Activated CD4-positive, alpha-beta T cell treated with anti-CD3 and anti-CD28 coated beads, Interleukin-2, Interleukin-6, amounts not matched to agents 100 ng/mL and 50 ng/mL, durations not matched to agents 16 hours and 8 hours (primary cell): ENCODE results near the gene STRN3.
"Not testable (repeated sequence)": the region's sequence is repeated elsewhere in the genome, so short reads cannot be mapped to it uniquely, and the experiment has no call there.

Experiments used
- DNase-seq: peaks from one replicate; pipeline ENCODE4 v3.0.0-alpha.2; 2020

Gene STRN3

GRCh38 chr14:31026077-31026449 is at the start of gene STRN3:
Gene STRN3 (minus strand): TSS chr14:31026379. CDS start chr14:31026185, 194 bp downstream.
- no peak for DNase-seq

- DNase-seq, result no peak
These were observed 49.0 kb upstream of the STRN3 start for GRCh38 chr14:31075144-31075543.

GRCh38 chr14:31071151-31071550 is 45.0 kb upstream of the STRN3 start:
- DNase-seq, result no peak

GRCh38 chr14:31070431-31070830 is 44.3 kb upstream of the STRN3 start:
- no peak for DNase-seq

- DNase-seq, result no peak
These were observed 43.2 kb upstream of the STRN3 start for GRCh38 chr14:31069343-31069742.

- no peak for DNase-seq
These were observed 42.1 kb upstream of the STRN3 start for GRCh38 chr14:31068235-31068634.

- not testable (repeated sequence) for DNase-seq
These were observed 36.7 kb upstream of the STRN3 start for GRCh38 chr14:31062908-31063307.

- no peak for DNase-seq
These were observed 34.2 kb upstream of the STRN3 start for GRCh38 chr14:31060253-31060875.

GRCh38 chr14:31059152-31059924 is 33.2 kb upstream of the STRN3 start:
- no peak for DNase-seq

- no peak for DNase-seq
These were observed 31.7 kb upstream of the STRN3 start for GRCh38 chr14:31057701-31058364.

GRCh38 chr14:31057035-31057434 is 30.9 kb upstream of the STRN3 start:
- no peak for DNase-seq

GRCh38 chr14:31052905-31053586 is 26.9 kb upstream of the STRN3 start:
- not testable (repeated sequence) for DNase-seq

GRCh38 chr14:31051511-31051910 is 25.3 kb upstream of the STRN3 start:
- DNase-seq, result no peak

- DNase-seq, result no peak
These were observed 24.8 kb upstream of the STRN3 start for GRCh38 chr14:31051023-31051422.

- DNase-seq, result no peak
These were observed 21.3 kb upstream of the STRN3 start for GRCh38 chr14:31047503-31047902.

GRCh38 chr14:31045501-31046080 is 19.4 kb upstream of the STRN3 start:
- DNase-seq, result no peak

GRCh38 chr14:31043379-31043778 is 17.2 kb upstream of the STRN3 start:
- DNase-seq, result no peak

- not testable (repeated sequence) for DNase-seq
These were observed 16.7 kb upstream of the STRN3 start for GRCh38 chr14:31042893-31043292.

GRCh38 chr14:31042300-31042699 is 16.1 kb upstream of the STRN3 start:
- DNase-seq, result no peak

- no peak for DNase-seq
These were observed 12.5 kb upstream of the STRN3 start for GRCh38 chr14:31038521-31039166.

- DNase-seq, result no peak
These were observed 11.6 kb upstream of the STRN3 start for GRCh38 chr14:31037709-31038221.

- no peak for DNase-seq
These were observed 10.4 kb upstream of the STRN3 start for GRCh38 chr14:31036552-31036951.
